ENCODE results near the gene GH2. TPM values are rescaled to one million over a fixed set of nuclear protein-coding genes. Genes with fewer than 3 reads are reported as not detected.

Gene GH2
- total RNA-seq, 4 donors from 2014 or later = not detected

- Histone ChIP-seq H3K4me1 (peaks cover 29 to 54% (median 49%) of the 10 kb centered on the region in 4 donors), H3K27me3 (no peaks in the 10 kb centered on the region), H3K27ac (peak overlapping the region; percentile 96 to 99 (median 97)), H3K4me3 (peak overlapping the region; percentile 76 to 99 (median 90)), H3K36me3 (peaks cover 0 to 5% (median under 1%) of the 10 kb centered on the region in 4 donors), H3K9me3 (no peaks in the 10 kb centered on the region)
- 4% methylated on average over 26 of the region's 26 CpGs; no CpG with 5 or more reads in 1 of the 2 donors for WGBS, 2 donors (ENCODE audit: low coverage in 1 of 2)
- no peak for TF ChIP-seq CTCF (IDR thresholded peaks at IDR 0.05)
- TF ChIP-seq POLR2A (IDR thresholded peaks at IDR 0.05) = peak; percentile 60
- TF ChIP-seq POLR2AphosphoS5 (IDR thresholded peaks at IDR 0.05) = peak in 2 of 3 donors; percentile 46 to 51
- in situ Hi-C loops (cut with MboI; ENCODE audit: low pct_ligation_motif_present in 1 of 4, low pct_unique_long_range_greater_than_20kb in 1 of 4, low sequenced_read_pairs in 3 of 4) = no loop called here
- intact Hi-C loops (cut with DNase I; ENCODE audit: low total_unique reads) = loop anchor here (10.0 kb wide), 1 partner anchor 67 kb away; the partner anchor contains the start of genes CCDC47 and DDX42
- DNase-seq = peak; percentile 65
Measured at GRCh38 chr17:63841350-63842172, 40.2 kb downstream of the GH2 start.

GRCh38 chr17:63840591-63841349 is 41.0 kb downstream of the GH2 start:
- DNase-seq = no peak
- intact Hi-C loops (cut with DNase I; ENCODE audit: low total_unique reads) = loop anchor here (10.0 kb wide), 1 partner anchor 66 kb away; the partner anchor contains the start of genes CCDC47 and DDX42
- Histone ChIP-seq H3K36me3 (peaks cover 0 to 9% (median 3%) of the 10 kb centered on the region in 4 donors), H3K4me3 (peak overlapping the region; percentile 76 to 99 (median 90)), H3K27ac (peak overlapping the region; percentile 96 to 99 (median 97)), H3K27me3 (no peaks in the 10 kb centered on the region), H3K4me1 (peaks cover 29 to 55% (median 49%) of the 10 kb centered on the region in 4 donors), H3K9me3 (no peaks in the 10 kb centered on the region)
- WGBS, 2 donors (ENCODE audit: low coverage in 1 of 2) = 0 to 31% methylated on average over 1 to 3 of the region's 4 CpGs
- in situ Hi-C loops (cut with MboI; ENCODE audit: low pct_ligation_motif_present in 1 of 4, low pct_unique_long_range_greater_than_20kb in 1 of 4, low sequenced_read_pairs in 3 of 4) = no loop called here
- TF ChIP-seq POLR2AphosphoS5 (IDR thresholded peaks at IDR 0.05) (no peak), POLR2A (IDR thresholded peaks at IDR 0.05) (no peak), EP300 (IDR thresholded peaks at IDR 0.05; ENCODE audit: low read depth) (no peak), CTCF (IDR thresholded peaks at IDR 0.05) (no peak)

GRCh38 chr17:63838631-63839171 is 43.0 kb downstream of the GH2 start:
- intact Hi-C loops (cut with DNase I; ENCODE audit: low total_unique reads) (no loop called here), in situ Hi-C loops (cut with MboI; ENCODE audit: low pct_ligation_motif_present in 1 of 4, low pct_unique_long_range_greater_than_20kb in 1 of 4, low sequenced_read_pairs in 3 of 4) (no loop called here)
- Histone ChIP-seq H3K4me3 (peak overlapping the region in 1 of 4 donors; percentile 28), H3K27ac (peak overlapping the region; percentile 96 to 99 (median 97)), H3K27me3 (no peaks in the 10 kb centered on the region), H3K36me3 (peaks cover 0 to 20% (median 6%) of the 10 kb centered on the region in 4 donors), H3K9me3 (no peaks in the 10 kb centered on the region), H3K4me1 (peaks cover 29 to 63% (median 49%) of the 10 kb centered on the region in 4 donors)
- TF ChIP-seq CTCF (IDR thresholded peaks at IDR 0.05) (no peak), POLR2AphosphoS5 (IDR thresholded peaks at IDR 0.05) (peak; percentile 14 to 82 (median 78))
- whole genome bisulfite sequencing, 2 donors (ENCODE audit: low coverage in 1 of 2) = 27 to 81% methylated on average over 3 to 7 of the region's 7 CpGs
- DNase-seq = peak; percentile 82

Measured in transverse colon (tissue), 4 donors.